Activated naive CD8-positive, alpha-beta T cell treated with anti-CD3 and anti-CD28 coated beads, Interleukin-2, amount 50 U/mL, for 24 hours (primary cell): Measurements from ENCODE around the gene MVK.

Source experiments
- ATAC-seq: fragments of 150-1000 bp; cut with Tn5 transposase; one replicate; pipeline ENCODE4 v1.10.0; 2021
- DNase-seq: peaks from one replicate; pipeline ENCODE4 v3.0.0; 2021
- H3K27ac Mint-ChIP-seq: one replicate; pipeline ENCODE4 v1.8.0; 2021; ENCODE audit warnings: mild to moderate bottlenecking, mixed read lengths
- H3K27me3 Mint-ChIP-seq: one replicate; pipeline ENCODE4 v1.8.0; 2021; ENCODE audit warnings: mixed read lengths
- H3K36me3 Mint-ChIP-seq: one replicate; pipeline ENCODE4 v1.8.0; 2021; ENCODE audit warnings: low read depth, mixed read lengths
- H3K4me1 Mint-ChIP-seq: one replicate; pipeline ENCODE4 v1.8.0; 2021; ENCODE audit warnings: mixed read lengths
- H3K4me3 Mint-ChIP-seq: one replicate; pipeline ENCODE4 v1.8.0; 2021; ENCODE audit warnings: mild to moderate bottlenecking, moderate library complexity, mixed read lengths
- H3K9me3 Mint-ChIP-seq: one replicate; pipeline ENCODE4 v1.8.0; 2021; ENCODE audit warnings: mixed read lengths

The MVK gene

DNA sequence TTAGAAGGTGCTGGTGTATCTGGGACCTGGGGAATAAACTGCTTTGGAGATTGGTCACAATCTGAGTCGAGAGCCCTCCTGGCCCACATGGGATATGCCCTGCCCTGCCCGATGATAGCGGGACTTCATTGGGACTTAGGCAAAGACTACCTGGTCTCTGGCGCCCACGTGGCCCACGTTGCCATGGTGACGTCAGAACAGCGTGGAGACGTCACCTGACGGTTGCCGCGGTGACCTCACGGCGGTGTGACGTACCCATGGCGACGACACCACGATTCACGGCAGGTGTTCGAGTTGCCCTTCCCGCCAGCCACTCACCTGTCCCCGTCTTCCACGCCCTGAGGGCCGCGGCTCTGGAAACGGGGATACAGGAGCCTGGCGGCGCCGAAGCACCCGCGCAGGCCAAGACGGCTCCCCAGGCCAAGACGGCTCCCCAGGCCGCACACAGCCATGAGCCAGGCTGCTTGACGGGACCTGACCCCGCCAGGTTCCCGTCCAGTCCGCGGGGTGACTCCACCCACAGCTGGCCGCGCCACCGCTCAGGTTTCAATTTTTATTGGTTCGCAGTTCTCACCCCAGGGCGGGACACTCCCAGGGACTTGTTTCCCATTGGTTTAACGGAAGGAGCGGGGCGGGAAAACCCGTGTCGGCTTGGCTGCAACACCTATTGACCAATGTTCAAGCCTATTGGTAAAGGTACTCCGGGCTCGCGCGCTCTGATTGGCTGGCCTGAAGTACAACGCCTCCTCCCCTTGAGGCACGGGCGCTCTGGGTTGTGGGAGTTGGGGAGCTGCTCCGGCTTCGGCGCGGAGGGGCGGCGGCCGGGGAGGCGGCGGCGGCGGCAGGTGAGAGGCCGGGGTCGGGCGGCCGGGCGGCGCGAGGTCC is at the start of gene MVK, which contains the start of gene MMAB:
Gene MVK, plus strand, starts transcription at position 766 of the 885 bp plus-strand sequence. CDS start 1,029 bp downstream, outside the sequence.
Gene MMAB, minus strand, starts transcription at position 476 of the 885 bp plus-strand sequence. Its CDS starts 24 bp downstream, at position 452.
- Mint-ChIP-seq H3K9me3 (no peaks in the 10 kb centered on the region), H3K27me3 (no peaks in the 10 kb centered on the region), H3K4me3 (peak within 1 kb of the TSS; percentile 90), H3K27ac (peak within 1 kb of the TSS; percentile 96), H3K36me3 (peaks cover 5% of the 10 kb centered on the region), H3K4me1 (peaks cover 19% of the 10 kb centered on the region)
- DNase-seq (peak; percentile 94), ATAC-seq (peak; percentile 98)

- DNase-seq, result no peak
- peaks cover 8% of the 10 kb centered on the region for H3K36me3 Mint-ChIP-seq
- no peak for ATAC-seq
- no peaks in the 10 kb centered on the region for H3K9me3 Mint-ChIP-seq
- no peaks in the 10 kb centered on the region for H3K27me3 Mint-ChIP-seq
- no peak overlapping the region for H3K27ac Mint-ChIP-seq
- H3K4me3 Mint-ChIP-seq, result no peak overlapping the region
- H3K4me1 Mint-ChIP-seq, result no peaks in the 10 kb centered on the region
These were observed 48.9 kb upstream of the MVK start for GRCh38 chr12:109524466-109525278.

- no peaks in the 10 kb centered on the region for H3K27me3 Mint-ChIP-seq
- H3K36me3 Mint-ChIP-seq, result peaks cover 8% of the 10 kb centered on the region
- no peak overlapping the region for H3K27ac Mint-ChIP-seq
- no peaks in the 10 kb centered on the region for H3K4me1 Mint-ChIP-seq
- H3K4me3 Mint-ChIP-seq, result no peak overlapping the region
- ATAC-seq, result no peak
- no peak for DNase-seq
- H3K9me3 Mint-ChIP-seq, result no peaks in the 10 kb centered on the region
These were observed 48.4 kb upstream of the MVK start for GRCh38 chr12:109525279-109525585.

DNA sequence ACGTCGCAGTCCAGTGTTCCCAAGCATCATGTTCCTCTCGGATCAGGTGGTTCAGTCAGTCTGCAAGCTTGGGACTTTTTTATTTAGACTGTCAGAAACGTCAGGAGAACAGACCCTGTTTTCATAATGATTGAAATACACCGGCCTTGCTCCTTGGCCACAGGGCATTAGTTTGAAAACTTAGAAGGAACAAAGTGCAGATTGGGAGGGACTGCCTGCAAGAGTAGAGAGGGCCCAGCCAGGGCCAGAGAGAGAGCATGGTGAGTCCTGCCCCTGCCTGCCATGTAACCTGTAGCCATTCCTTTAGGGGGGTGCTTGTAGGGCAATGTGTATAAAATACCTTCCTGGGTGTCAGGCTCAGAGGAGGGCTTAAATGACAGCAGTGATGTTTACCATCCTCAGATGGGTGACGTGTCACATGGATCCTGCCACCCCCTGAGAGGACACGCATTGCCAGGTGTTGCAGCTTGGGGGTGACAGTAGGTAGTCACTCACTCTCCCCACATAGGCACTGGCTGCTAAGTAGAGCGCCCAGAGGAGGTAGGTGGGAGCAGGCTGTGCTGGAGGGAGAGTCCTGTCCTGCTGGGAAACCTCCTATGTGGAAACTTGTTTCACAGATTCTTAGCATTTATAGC is 46.0 kb upstream of the MVK start:
- ATAC-seq (no peak), DNase-seq (no peak)
- Mint-ChIP-seq H3K27ac (peak overlapping the region; percentile 26), H3K4me1 (no peaks in the 10 kb centered on the region), H3K4me3 (no peak overlapping the region), H3K27me3 (no peaks in the 10 kb centered on the region), H3K36me3 (peaks cover 5% of the 10 kb centered on the region), H3K9me3 (no peaks in the 10 kb centered on the region)

DNA sequence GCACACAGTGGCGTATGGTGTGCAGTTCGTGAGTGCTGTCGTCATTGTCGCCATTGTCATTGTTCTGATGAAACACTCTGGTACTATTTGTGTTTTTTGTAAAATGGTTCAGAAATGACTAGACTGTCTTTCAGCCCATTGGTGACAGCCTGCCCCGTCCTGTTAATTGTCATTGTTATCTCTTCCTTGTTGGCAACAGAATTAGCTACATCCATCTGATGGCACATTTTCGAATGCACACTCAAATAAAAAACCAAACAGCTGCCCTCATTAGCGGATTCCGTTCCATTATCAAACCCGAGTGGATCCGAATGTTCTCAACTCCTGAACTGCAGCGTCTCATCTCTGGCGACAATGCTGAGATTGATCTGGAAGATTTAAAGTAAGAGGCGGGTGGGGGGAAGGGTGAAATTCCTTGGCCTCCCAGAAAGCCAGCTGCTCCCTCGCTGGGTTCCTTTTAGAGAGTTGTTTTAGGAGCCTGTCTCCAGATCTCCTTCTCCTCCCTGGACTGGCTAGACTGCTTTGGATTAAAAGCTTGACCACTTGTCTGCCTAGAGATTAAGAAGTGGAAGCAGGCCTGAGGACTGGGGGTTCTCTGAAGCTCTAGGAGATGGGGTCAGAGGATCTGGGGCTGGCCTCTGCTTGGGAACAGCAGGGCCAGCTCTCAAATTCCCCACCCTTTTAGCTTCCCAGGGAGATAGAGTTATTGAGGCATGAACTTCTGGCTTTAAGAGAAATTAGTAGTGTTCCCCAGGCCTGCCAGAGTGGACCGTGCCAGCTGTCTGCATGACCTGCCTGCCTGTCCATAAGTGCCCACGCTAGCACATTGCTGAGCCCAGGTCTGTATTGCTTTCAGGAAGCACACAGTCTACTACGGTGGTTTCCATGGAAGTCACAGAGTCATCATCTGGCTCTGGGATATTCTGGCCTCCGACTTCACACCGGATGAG is 43.6 kb upstream of the MVK start:
- H3K9me3 Mint-ChIP-seq, result no peaks in the 10 kb centered on the region
- no peak for ATAC-seq
- H3K27ac Mint-ChIP-seq, result no peak overlapping the region
- H3K4me3 Mint-ChIP-seq, result no peak overlapping the region
- H3K36me3 Mint-ChIP-seq, result peaks cover 5% of the 10 kb centered on the region
- no peak for DNase-seq
- no peaks in the 10 kb centered on the region for H3K4me1 Mint-ChIP-seq
- H3K27me3 Mint-ChIP-seq, result no peaks in the 10 kb centered on the region

- no peaks in the 10 kb centered on the region for H3K9me3 Mint-ChIP-seq
- ATAC-seq, result no peak
- no peak overlapping the region for H3K4me3 Mint-ChIP-seq
- no peak for DNase-seq
- H3K27me3 Mint-ChIP-seq, result no peaks in the 10 kb centered on the region
- no peaks in the 10 kb centered on the region for H3K4me1 Mint-ChIP-seq
- no peaks in the 10 kb centered on the region for H3K36me3 Mint-ChIP-seq
- no peak overlapping the region for H3K27ac Mint-ChIP-seq
These were observed 42.2 kb upstream of the MVK start for GRCh38 chr12:109531411-109531810.

DNA sequence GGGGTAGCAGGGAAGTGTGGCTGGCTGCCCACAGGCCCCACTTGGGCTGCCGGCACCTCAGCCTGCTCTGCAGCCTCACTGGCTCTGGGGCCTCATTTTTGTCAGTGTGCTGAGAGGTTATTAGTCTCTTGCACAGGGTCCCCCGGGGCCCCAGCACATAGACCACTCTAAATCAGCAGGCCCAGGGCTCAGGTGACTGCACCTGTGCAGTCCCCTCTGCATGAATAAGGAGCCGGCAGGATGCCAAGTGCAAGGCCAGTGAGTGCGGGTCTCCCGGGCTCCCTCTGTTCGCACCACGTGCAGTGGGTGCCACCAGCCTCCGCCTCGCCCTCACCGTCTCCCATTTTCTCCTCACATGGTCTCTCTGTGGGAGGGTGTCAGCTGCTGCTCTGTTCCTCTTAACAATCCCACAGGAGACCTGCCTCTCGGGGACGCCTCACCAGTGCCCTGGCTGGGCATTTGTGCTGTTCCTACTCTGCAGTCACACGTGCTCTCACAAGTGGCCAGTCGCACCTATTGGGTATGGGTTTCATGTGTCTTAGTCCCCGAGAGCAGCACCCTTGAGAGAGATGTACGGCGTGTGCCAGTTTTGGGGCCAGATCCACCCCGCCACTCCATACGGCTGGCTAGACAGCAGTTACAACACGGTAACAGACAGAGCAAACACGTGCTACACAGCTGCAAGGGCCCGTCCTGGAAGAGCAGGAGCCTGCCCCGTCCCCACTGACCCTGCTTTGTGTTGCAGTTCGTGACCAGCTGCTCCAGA is 40.7 kb upstream of the MVK start:
- H3K4me3 Mint-ChIP-seq, result no peak overlapping the region
- H3K27ac Mint-ChIP-seq, result no peak overlapping the region
- no peaks in the 10 kb centered on the region for H3K4me1 Mint-ChIP-seq
- ATAC-seq (no peak), DNase-seq (no peak)
- H3K36me3 Mint-ChIP-seq, result no peaks in the 10 kb centered on the region
- no peaks in the 10 kb centered on the region for H3K9me3 Mint-ChIP-seq
- no peaks in the 10 kb centered on the region for H3K27me3 Mint-ChIP-seq

DNA sequence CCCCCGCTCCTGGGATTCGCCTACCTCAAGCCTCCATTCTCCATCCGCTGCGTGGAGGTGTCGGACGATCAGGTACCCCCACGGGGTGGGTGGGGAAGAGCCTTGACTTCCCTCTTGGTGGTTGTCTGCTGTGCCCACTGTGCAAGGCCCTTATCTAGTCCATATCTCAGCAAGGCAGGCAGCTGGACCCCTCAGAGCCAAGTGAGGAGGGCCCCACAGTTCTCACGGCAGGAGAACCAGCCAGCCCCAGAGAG is 40.2 kb upstream of the MVK start:
- H3K36me3 Mint-ChIP-seq, result no peaks in the 10 kb centered on the region

DNA sequence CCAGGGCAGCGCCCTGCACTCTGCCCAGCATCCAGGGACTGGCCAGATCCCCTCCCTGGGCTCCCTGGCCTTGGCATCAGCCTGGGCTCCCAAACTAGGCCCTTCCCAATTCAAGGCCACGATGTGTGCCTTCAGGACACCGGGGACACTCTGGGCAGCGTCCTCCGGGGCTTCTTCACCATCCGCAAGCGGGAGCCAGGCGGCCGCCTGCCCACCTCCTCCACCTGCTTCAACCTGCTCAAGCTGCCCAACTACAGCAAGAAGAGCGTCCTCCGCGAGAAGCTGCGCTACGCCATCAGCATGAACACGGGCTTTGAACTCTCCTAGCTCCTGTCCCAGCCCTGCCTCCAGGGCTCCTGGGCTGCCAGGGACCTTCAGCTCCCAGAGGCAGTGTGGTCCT is 39.1 kb upstream of the MVK start:
- no peaks in the 10 kb centered on the region for H3K36me3 Mint-ChIP-seq
- no peak overlapping the region for H3K4me3 Mint-ChIP-seq
- H3K27ac Mint-ChIP-seq, result no peak overlapping the region
- no peaks in the 10 kb centered on the region for H3K4me1 Mint-ChIP-seq
- DNase-seq (no peak), ATAC-seq (no peak)
- no peaks in the 10 kb centered on the region for H3K27me3 Mint-ChIP-seq
- H3K9me3 Mint-ChIP-seq, result no peaks in the 10 kb centered on the region

More for the DNA sequence above, 40.2 kb upstream of the MVK start:
- H3K4me3 Mint-ChIP-seq, result no peak overlapping the region
- H3K4me1 Mint-ChIP-seq, result no peaks in the 10 kb centered on the region
- ATAC-seq (no peak), DNase-seq (no peak)
- H3K9me3 Mint-ChIP-seq, result no peaks in the 10 kb centered on the region
- no peaks in the 10 kb centered on the region for H3K27me3 Mint-ChIP-seq
- no peak overlapping the region for H3K27ac Mint-ChIP-seq

DNA sequence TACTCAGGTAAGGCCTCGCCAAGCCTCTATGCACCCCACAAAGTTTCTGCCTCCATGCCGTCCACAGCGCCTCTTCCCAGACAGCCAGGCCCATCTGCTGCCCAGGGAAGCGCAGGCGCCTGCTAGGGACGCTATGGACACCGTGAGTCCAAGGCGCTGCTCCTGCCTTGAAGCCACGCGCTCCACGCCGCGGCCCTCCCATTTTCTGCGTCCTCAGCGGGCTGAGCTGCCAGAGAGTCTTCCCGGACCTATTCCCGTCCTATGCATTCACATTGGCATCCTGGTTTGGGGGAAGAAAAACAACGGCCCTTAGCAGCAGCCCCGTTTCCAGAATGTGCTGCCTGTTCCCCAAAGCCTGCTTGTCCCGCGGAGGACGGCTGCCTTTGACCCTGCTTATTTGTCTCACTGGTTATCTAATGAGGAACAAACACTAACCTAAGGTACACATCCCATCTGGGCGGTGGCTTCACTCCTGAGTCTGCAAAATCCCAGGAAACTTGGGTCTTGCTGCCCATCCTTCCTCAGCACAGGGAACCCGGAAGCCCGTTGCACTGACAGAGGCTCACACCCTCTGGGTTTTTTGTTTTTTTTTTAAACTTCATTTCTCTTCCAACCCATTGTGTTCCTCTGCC is 38.2 kb upstream of the MVK start:
- DNase-seq, result no peak
- H3K9me3 Mint-ChIP-seq, result no peaks in the 10 kb centered on the region
- no peak overlapping the region for H3K4me3 Mint-ChIP-seq
- no peak for ATAC-seq
- no peak overlapping the region for H3K27ac Mint-ChIP-seq
- no peaks in the 10 kb centered on the region for H3K36me3 Mint-ChIP-seq
- H3K27me3 Mint-ChIP-seq, result no peaks in the 10 kb centered on the region
- no peaks in the 10 kb centered on the region for H3K4me1 Mint-ChIP-seq

GRCh38 chr12:109535863-109536250 is 37.7 kb upstream of the MVK start:
- Mint-ChIP-seq H3K27me3 (no peaks in the 10 kb centered on the region), H3K36me3 (no peaks in the 10 kb centered on the region), H3K4me3 (no peak overlapping the region), H3K9me3 (no peaks in the 10 kb centered on the region), H3K27ac (no peak overlapping the region), H3K4me1 (no peaks in the 10 kb centered on the region)
- DNase-seq, result no peak
- no peak for ATAC-seq

GRCh38 chr12:109537136-109537535 is 36.5 kb upstream of the MVK start:
- H3K4me3 Mint-ChIP-seq, result no peak overlapping the region
- H3K36me3 Mint-ChIP-seq, result no peaks in the 10 kb centered on the region
- ATAC-seq (no peak), DNase-seq (no peak)
- no peaks in the 10 kb centered on the region for H3K27me3 Mint-ChIP-seq
- H3K27ac Mint-ChIP-seq, result no peak overlapping the region
- H3K4me1 Mint-ChIP-seq, result no peaks in the 10 kb centered on the region
- no peaks in the 10 kb centered on the region for H3K9me3 Mint-ChIP-seq

DNA sequence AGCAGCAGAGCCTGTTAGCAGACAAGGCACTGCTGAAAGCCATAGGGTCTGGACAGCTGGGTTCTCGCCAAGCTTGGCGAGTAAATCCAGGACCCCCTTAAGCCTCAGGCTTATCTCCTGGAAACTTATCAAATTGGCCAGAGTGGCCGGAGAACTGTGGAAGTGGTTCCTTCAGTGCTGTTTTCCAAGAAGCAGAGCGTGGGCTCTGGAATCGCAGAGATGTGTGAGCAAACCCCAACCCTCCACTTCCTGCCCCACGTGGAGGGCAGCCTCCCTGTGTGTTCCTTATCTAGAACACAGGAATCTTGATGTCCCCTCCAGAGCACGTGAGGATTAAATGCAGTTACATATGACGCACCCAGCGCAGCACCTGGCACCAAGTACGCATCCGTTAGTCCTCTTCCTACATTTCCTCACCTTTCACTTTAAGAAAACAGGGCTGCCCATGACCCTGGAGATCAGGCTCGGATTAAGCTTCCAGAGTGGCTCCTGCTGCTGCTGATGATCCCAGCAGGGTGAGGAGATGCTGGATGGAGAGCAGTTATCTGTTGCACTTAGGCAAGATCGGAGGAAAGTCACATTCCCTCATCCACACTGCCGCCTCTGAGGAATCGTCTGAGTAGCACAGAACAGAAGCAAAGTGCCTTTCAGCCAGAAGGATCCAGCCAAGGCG is 35.3 kb upstream of the MVK start:
- Mint-ChIP-seq H3K36me3 (no peaks in the 10 kb centered on the region), H3K4me3 (no peak overlapping the region), H3K9me3 (no peaks in the 10 kb centered on the region), H3K27me3 (no peaks in the 10 kb centered on the region), H3K27ac (no peak overlapping the region), H3K4me1 (no peaks in the 10 kb centered on the region)
- ATAC-seq, result no peak
- no peak for DNase-seq
